HepG2 (cell line): ENCODE measurements around the gene NMNAT1. TPM values are rescaled to one million over a fixed set of nuclear protein-coding genes. Genes with fewer than 3 reads are reported as not detected.

Source experiments
- ATAC-seq: fragments of 200-7000 bp; cut with Tn5 transposase; 3 replicates; pipeline ENCODE4 v1.9.1; 2020; ENCODE audit warnings: mild to moderate bottlenecking, moderate library complexity
- BruUV-seq: library from RNA; stranded (reverse); fragments of 400-500 nt; replicated peaks from 2 replicates; lab custom pipeline; 2021; lab: Mats Ljungman, UMichigan
- CTCF ChIA-PET: fragments of 300-600 bp; formaldehyde crosslinking; extraction: SDS; loops from one replicate; lab custom pipeline; 2021; ENCODE audit warnings: low total read pairs, inconsistent platforms, low intra/inter-chr PET ratio; lab: Yijun Ruan, JAX
- POLR2A ChIA-PET: fragments of 350-600 bp; sonication (Branson Sonifier 250); formaldehyde crosslinking; loops from one replicate; lab custom pipeline; 2020; ENCODE audit warnings: antibody characterized with exemption, inconsistent platforms; lab: Yijun Ruan, JAX
- DNase-seq: peaks from one replicate; pipeline ENCODE4 v3.0.0-alpha.2; 2015; ENCODE audit warnings: low spot score
- FAIRE-seq: peaks from 3 replicates; lab custom pipeline; 2011; peaks lifted over from hg19 to GRCh38; lab: Jason Lieb, UNC
- H2AFZ ChIP-seq: one replicate; pipeline ENCODE4 v1.6.1; 2011; ENCODE audit warnings: low read length, inconsistent platforms
- H3K27ac ChIP-seq: fragments of 300-600 bp; 3 replicates; pipeline ENCODE4 v1.8.0; 2011; ENCODE audit warnings: mixed run types, mild to moderate bottlenecking, mixed read lengths, low read length, inconsistent platforms; ENCODE audit not compliant: insufficient read depth; ENCODE audit errors: extremely low read length
- H3K27me3 ChIP-seq, 2 experiments: fragments of 200-600 bp in 1 of 2; 2 replicates in 1 of 2; 3 replicates in 1 of 2; pipeline versions ENCODE4 v1.6.0 to v1.8.0; 2011; ENCODE audit warnings: low read length in 2 of 2, mild to moderate bottlenecking in 2 of 2, moderate library complexity in 2 of 2, inconsistent platforms in 1 of 2; ENCODE audit not compliant: insufficient read depth in 2 of 2, control insufficient read depth in 1 of 2
- H3K36me3 ChIP-seq, 2 experiments: fragments of 200-600 bp in 1 of 2; replicated peaks in 1 of 2; 2 replicates in 1 of 2; 3 replicates in 1 of 2; pipeline versions ENCODE4 v1.5.1 to v1.8.0; 2011; ENCODE audit warnings: low read length in 2 of 2, inconsistent platforms in 1 of 2; ENCODE audit not compliant: insufficient read depth in 2 of 2, control insufficient read depth in 1 of 2
- H3K4me1 ChIP-seq: 2 replicates; pipeline ENCODE4 v1.5.1; 2012; ENCODE audit warnings: low read length, inconsistent platforms; ENCODE audit not compliant: insufficient read depth
- H3K4me2 ChIP-seq: 2 replicates; pipeline ENCODE4 v1.6.0; 2011; ENCODE audit warnings: low read depth, low read length, inconsistent platforms
- H3K4me3 ChIP-seq, 3 experiments: fragments of 200-600 bp in 1 of 3; sonication (generic), shearing (Covaris generic) in 1 of 3; replicated peaks in 1 of 3; 2 replicates each; pipeline ENCODE4 v1.5.1; 2011 to 2016; ENCODE audit warnings: low read length in 3 of 3, inconsistent platforms in 2 of 3, low read depth in 2 of 3, mild to moderate bottlenecking in 2 of 3, control low read depth in 1 of 3, mixed read lengths in 1 of 3; ENCODE audit not compliant: insufficient read depth in 1 of 3
- H3K79me2 ChIP-seq: one replicate; pipeline ENCODE4 v1.6.1; 2011; ENCODE audit warnings: low read length, inconsistent platforms; ENCODE audit not compliant: insufficient read depth
- H3K9ac ChIP-seq: 2 replicates; pipeline ENCODE4 v1.6.0; 2011; ENCODE audit warnings: mild to moderate bottlenecking, low read depth, low read length, inconsistent platforms; ENCODE audit not compliant: insufficient read depth
- H3K9me3 ChIP-seq: 2 replicates; pipeline ENCODE4 v1.5.1; 2012; ENCODE audit warnings: mild to moderate bottlenecking, low read length
- H4K20me1 ChIP-seq: 2 replicates; pipeline ENCODE4 v1.6.0; 2011; ENCODE audit warnings: inconsistent platforms, mild to moderate bottlenecking, low read length, moderate library complexity; ENCODE audit not compliant: insufficient read depth
- CAMTA2 ChIP-seq: sonication (generic); formaldehyde crosslinking; IDR thresholded peaks from 2 replicates; pipeline ENCODE4 v1.4.0; 2020; ENCODE audit warnings: mild to moderate bottlenecking, missing genetic modification reagents, borderline replicate concordance
- CHD2 ChIP-seq: IDR thresholded peaks from 2 replicates; pipeline ENCODE4 v1.6.1; 2011; ENCODE audit warnings: low read depth, low read length, improper control_type of control experiment
- CREB1 ChIP-seq, 2 experiments: fragments of 450-650 bp in 1 of 2; IDR thresholded peaks; 2 replicates each; pipeline ENCODE4 v1.6.1; 2016 to 2017; ENCODE audit warnings: control low read depth in 1 of 2, mild to moderate bottlenecking in 1 of 2, missing compliant biosample characterization in 1 of 2, missing genetic modification characterization in 1 of 2
- GATA4 ChIP-seq: sonication (generic); IDR thresholded peaks from 2 replicates; pipeline ENCODE4 v1.6.1; 2016; ENCODE audit warnings: antibody characterized with exemption, low read depth, borderline replicate concordance
- HOXD1 ChIP-seq: sonication (generic); formaldehyde crosslinking; IDR thresholded peaks from 2 replicates; pipeline ENCODE4 v1.5.0; 2020; ENCODE audit warnings: missing genetic modification reagents
- KAT7 ChIP-seq: IDR thresholded peaks from 2 replicates; pipeline ENCODE4 v1.6.1; 2018; ENCODE audit warnings: borderline replicate concordance, missing compliant biosample characterization
- KAT8 ChIP-seq: IDR thresholded peaks from 2 replicates; pipeline ENCODE4 v1.6.1; 2016; ENCODE audit warnings: missing genetic modification reagents, missing compliant biosample characterization
- KLF11 ChIP-seq: IDR thresholded peaks from 2 replicates; pipeline ENCODE4 v1.6.1; 2016; ENCODE audit warnings: missing compliant biosample characterization
- NPAS2 ChIP-seq: sonication (generic); formaldehyde crosslinking; IDR thresholded peaks from 2 replicates; pipeline ENCODE4 v1.8.0; 2022; ENCODE audit warnings: mild to moderate bottlenecking, missing genetic modification reagents, borderline replicate concordance
- NR1H2 ChIP-seq: sonication (generic); formaldehyde crosslinking; IDR thresholded peaks from 2 replicates; pipeline ENCODE4 v1.8.1; 2022; ENCODE audit warnings: low read depth, missing genetic modification reagents, borderline replicate concordance
- PPARG ChIP-seq: conservative IDR thresholded peaks from 2 replicates; pipeline ENCODE4 v1.6.1; 2016; ENCODE audit warnings: missing biosample characterization, missing genetic modification reagents
- TAF1 ChIP-seq: sonication (generic); formaldehyde crosslinking; IDR thresholded peaks from 2 replicates; pipeline ENCODE4 v1.4.0; 2020; ENCODE audit warnings: missing genetic modification reagents
- ZFP90 ChIP-seq: sonication (generic); formaldehyde crosslinking; IDR thresholded peaks from 2 replicates; pipeline ENCODE4 v1.8.0; 2022; ENCODE audit warnings: missing genetic modification reagents, mild to moderate bottlenecking, inconsistent platforms, borderline replicate concordance
- ZKSCAN1 ChIP-seq: fragments of 150-350 bp; IDR thresholded peaks from 2 replicates; pipeline ENCODE4 v1.6.1; 2014; ENCODE audit warnings: low read length
- ZNF121 ChIP-seq: sonication (generic); formaldehyde crosslinking; IDR thresholded peaks from 2 replicates; pipeline ENCODE4 v1.5.0; 2020; ENCODE audit warnings: mild to moderate bottlenecking, missing genetic modification reagents
- ZNF557 ChIP-seq: sonication (generic); formaldehyde crosslinking; IDR thresholded peaks from 2 replicates; pipeline ENCODE4 v1.4.0; 2020; ENCODE audit warnings: missing genetic modification reagents
- ZNF670 ChIP-seq: sonication (generic); formaldehyde crosslinking; IDR thresholded peaks from 2 replicates; pipeline ENCODE4 v1.8.0; 2022; ENCODE audit warnings: mild to moderate bottlenecking, missing genetic modification reagents, borderline replicate concordance
- ZNF709 ChIP-seq: sonication (generic); formaldehyde crosslinking; IDR thresholded peaks from 2 replicates; pipeline ENCODE4 v1.5.0; 2020; ENCODE audit warnings: mild to moderate bottlenecking, missing genetic modification reagents
- ZNF790 ChIP-seq: sonication (generic); formaldehyde crosslinking; IDR thresholded peaks from 2 replicates; pipeline ENCODE4 v1.8.0; 2022; ENCODE audit warnings: missing genetic modification reagents, mild to moderate bottlenecking, borderline replicate concordance
- ZZZ3 ChIP-seq: sonication (generic); formaldehyde crosslinking; IDR thresholded peaks from 2 replicates; pipeline ENCODE4 v1.4.0; 2020; ENCODE audit warnings: missing genetic modification reagents, mild to moderate bottlenecking, borderline replicate concordance
- WGBS: methylation state at CpG from one replicate; pipeline ENCODE4 v1.1.6; 2017; ENCODE audit warnings: low lambda C conversion rate; 5-methylcytosine and 5-hydroxymethylcytosine counted together
- in situ Hi-C: cut with HindIII; loops from 2 replicates; pipeline ENCODE4 v1.10.0; 2017; ENCODE audit warnings: low pct_unique_long_range_greater_than_20kb; ENCODE audit not compliant: extremely low pct_ligation_motif_present
- intact Hi-C: fragments of 100-400 bp; cut with micrococcal nuclease; formaldehyde crosslinking; loops from one replicate; pipeline ENCODE4 v1.10.0; 2022; ENCODE audit not compliant: unreplicated experiment
- polyA plus RNA-seq, 8 experiments: library from polyadenylated mRNA; depleted of rRNA in 3 of 8; stranded (reverse) in 7 of 8; unstranded in 1 of 8; fragments of >200 nt; fragmentation: Illumina TruSeq in 4 of 8; extraction: Trizol in 4 of 8; gene quantifications; 2 replicates each; pipeline versions ENCODE4 v1.2.1 to v1.2.3, GENCODE V29; 2011 to 2016; ENCODE audit warnings: low read depth in 4 of 8, missing spikeins in 1 of 8, mixed read lengths in 1 of 8; ENCODE audit not compliant: insufficient read depth in 1 of 8
- total RNA-seq, 5 experiments: library from RNA; depleted of rRNA; stranded (reverse); fragments of >200 nt; fragmentation: Illumina TruSeq; extraction: Trizol; gene quantifications; 2 replicates each; pipeline ENCODE4 v1.2.3, GENCODE V29; 2016; ENCODE audit warnings: low read depth in 1 of 5
- TF ChIP-seq, protein P1 (sequence below): sonication (generic); formaldehyde crosslinking; IDR thresholded peaks from 2 replicates; pipeline ENCODE4 v1.4.0; 2020; ENCODE audit warnings: mild to moderate bottlenecking, low read depth, missing genetic modification reagents
- TF ChIP-seq, protein P2 (sequence below): sonication (generic); formaldehyde crosslinking; IDR thresholded peaks from 2 replicates; pipeline ENCODE4 v1.5.0; 2020; ENCODE audit warnings: mild to moderate bottlenecking, missing genetic modification reagents

The NMNAT1 gene
- total and polyA plus RNA-seq, 2 of the 13 experiments (the other 11 are each of a cell fraction or from before 2014, with no cell fraction given), result 5.6 to 12.2 TPM

GRCh38 chr1:10032590-10033358 is 89.5 kb downstream of the NMNAT1 start, which contains the start of gene UBE4B:
TSS of gene UBE4B (plus strand) at chr1:10032958. CDS start at chr1:10033671, 713 bp downstream.
- Histone ChIP-seq H3K4me1 (peaks cover 11% of the 10 kb centered on the region), H3K4me2 (peak within 1 kb of the TSS; percentile 91), H3K9me3 (no peaks in the 10 kb centered on the region), H3K27ac (peak within 1 kb of the TSS; percentile 84), H3K79me2 (peaks cover 32% of the 10 kb centered on the region), H3K4me3 (peak within 1 kb of the TSS; percentile 70 to 89 (median 84)), H4K20me1 (no peaks in the 10 kb centered on the region), H3K27me3 (no peaks in the 10 kb centered on the region; a peak in 1 of 5 replicates), H3K9ac (peak within 1 kb of the TSS; percentile 81), H2AFZ (peak within 1 kb of the TSS; percentile 93), H3K36me3 (no peaks in the 10 kb centered on the region; a peak in 2 of 5 replicates)
- ATAC-seq, result peak; percentile 95
- intact Hi-C loops (loop anchor here (1.0 to 2.0 kb wide), 3 partner anchors 82 to 157 kb away; partner anchors contain the start of genes LZIC and NMNAT1), in situ Hi-C loops (loop anchor here (5.0 to 10.0 kb wide), 2 partner anchors 90 to 158 kb away; partner anchors contain the start of genes LZIC and NMNAT1)
- FAIRE-seq, result peak; percentile 47
- ChIA-PET POLR2A (interaction anchor here (1.0 to 3.0 kb wide), 6 partner anchors 15 to 122 kb away, joined by 3 to 12 read pairs (median 4); partner anchors contain the start of genes LZIC and NMNAT1), CTCF (interaction anchor here (1.1 to 2.7 kb wide), 3 partner anchors 83 to 158 kb away, joined by 3 to 16 read pairs (median 10); no protein-coding TSS in a partner anchor)
- 2% methylated on average over 9 of the region's 73 CpGs for WGBS
- BruUV-seq, result TSS peak; percentile 84
- DNase-seq, result peak; percentile 94
- TF ChIP-seq GATA4 (no peak), CREB1 (IDR thresholded peaks at IDR 0.05) (peak; percentile 33; the same call in 1 of the 2 replicates), CREB1 (CRISPR knock-in tag; IDR thresholded peaks at IDR 0.05) (peak; percentile 66; the same call in 1 of the 2 replicates), NR1H2 (CRISPR knock-in tag) (no peak), CAMTA2 (CRISPR knock-in tag) (no peak), KLF11 (CRISPR knock-in tag) (no peak), ZZZ3 (CRISPR knock-in tag) (no peak), ZKSCAN1 (no peak), ZNF790 (CRISPR knock-in tag) (no peak), TAF1 (CRISPR knock-in tag) (peak; percentile 68), ZNF557 (CRISPR knock-in tag) (0 out of 2 replicates have a peak, but pooled peaks have one; percentile 34), ZFP90 (CRISPR knock-in tag) (no peak), ZNF709 (CRISPR knock-in tag) (no peak), ZNF670 (CRISPR knock-in tag) (no peak; the same call in 1 of the 2 replicates), CHD2 (no peak), HOXD1 (no peak), PPARG (no peak), ZNF121 (CRISPR knock-in tag) (0 out of 2 replicates have a peak, but pooled peaks have one; percentile 19), KAT8 (peak; percentile 74; the same call in 1 of the 2 replicates), KAT7 (no peak), NPAS2 (no peak)
- TF ChIP-seq, protein P1, sequence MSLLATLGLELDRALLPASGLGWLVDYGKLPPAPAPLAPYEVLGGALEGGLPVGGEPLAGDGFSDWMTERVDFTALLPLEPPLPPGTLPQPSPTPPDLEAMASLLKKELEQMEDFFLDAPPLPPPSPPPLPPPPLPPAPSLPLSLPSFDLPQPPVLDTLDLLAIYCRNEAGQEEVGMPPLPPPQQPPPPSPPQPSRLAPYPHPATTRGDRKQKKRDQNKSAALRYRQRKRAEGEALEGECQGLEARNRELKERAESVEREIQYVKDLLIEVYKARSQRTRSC (CRISPR knock-in tag), result no peak
- TF ChIP-seq, protein P2, sequence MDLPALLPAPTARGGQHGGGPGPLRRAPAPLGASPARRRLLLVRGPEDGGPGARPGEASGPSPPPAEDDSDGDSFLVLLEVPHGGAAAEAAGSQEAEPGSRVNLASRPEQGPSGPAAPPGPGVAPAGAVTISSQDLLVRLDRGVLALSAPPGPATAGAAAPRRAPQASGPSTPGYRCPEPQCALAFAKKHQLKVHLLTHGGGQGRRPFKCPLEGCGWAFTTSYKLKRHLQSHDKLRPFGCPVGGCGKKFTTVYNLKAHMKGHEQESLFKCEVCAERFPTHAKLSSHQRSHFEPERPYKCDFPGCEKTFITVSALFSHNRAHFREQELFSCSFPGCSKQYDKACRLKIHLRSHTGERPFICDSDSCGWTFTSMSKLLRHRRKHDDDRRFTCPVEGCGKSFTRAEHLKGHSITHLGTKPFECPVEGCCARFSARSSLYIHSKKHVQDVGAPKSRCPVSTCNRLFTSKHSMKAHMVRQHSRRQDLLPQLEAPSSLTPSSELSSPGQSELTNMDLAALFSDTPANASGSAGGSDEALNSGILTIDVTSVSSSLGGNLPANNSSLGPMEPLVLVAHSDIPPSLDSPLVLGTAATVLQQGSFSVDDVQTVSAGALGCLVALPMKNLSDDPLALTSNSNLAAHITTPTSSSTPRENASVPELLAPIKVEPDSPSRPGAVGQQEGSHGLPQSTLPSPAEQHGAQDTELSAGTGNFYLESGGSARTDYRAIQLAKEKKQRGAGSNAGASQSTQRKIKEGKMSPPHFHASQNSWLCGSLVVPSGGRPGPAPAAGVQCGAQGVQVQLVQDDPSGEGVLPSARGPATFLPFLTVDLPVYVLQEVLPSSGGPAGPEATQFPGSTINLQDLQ, result no peak
